Ramos (cell line): ENCODE measurements around the gene CPZ.
"Not testable (repeated sequence)": the region's sequence is repeated elsewhere in the genome, so short reads cannot be mapped to it uniquely, and the experiment has no call there.

Experiments
- in situ Hi-C: fragments of 300-500 bp; cut with MboI; formaldehyde crosslinking; loops from one replicate; pipeline ENCODE4 v1.14.3; 2022; ENCODE audit warnings: low sequenced_read_pairs; ENCODE audit not compliant: unreplicated experiment

CPZ gene

GRCh38 chr4:8647626-8648025 is 55.1 kb downstream of the CPZ start:
- in situ Hi-C loops, result no loop called here

- in situ Hi-C loops, result no loop called here
These were observed 55.7 kb downstream of the CPZ start for GRCh38 chr4:8648296-8648695.

GRCh38 chr4:8648816-8649630 is 56.5 kb downstream of the CPZ start:
- in situ Hi-C loops, result no loop called here

- in situ Hi-C loops, result no loop called here
These were observed 57.2 kb downstream of the CPZ start for GRCh38 chr4:8649631-8650361.

GRCh38 chr4:8651661-8652180 is 59.2 kb downstream of the CPZ start:
- in situ Hi-C loops, result no loop called here

GRCh38 chr4:8652181-8653078 is 59.9 kb downstream of the CPZ start:
- in situ Hi-C loops, result no loop called here

GRCh38 chr4:8653326-8654000 is 60.9 kb downstream of the CPZ start:
- in situ Hi-C loops, result no loop called here

GRCh38 chr4:8654139-8654538 is 61.6 kb downstream of the CPZ start:
- in situ Hi-C loops, result not testable (repeated sequence)

- in situ Hi-C loops, result no loop called here
These were observed 63.0 kb downstream of the CPZ start for GRCh38 chr4:8655411-8656184.

GRCh38 chr4:8656185-8656517 is 63.6 kb downstream of the CPZ start:
- in situ Hi-C loops, result no loop called here

GRCh38 chr4:8656711-8657380 is 64.3 kb downstream of the CPZ start:
- in situ Hi-C loops, result no loop called here

GRCh38 chr4:8657381-8658088 is 65.0 kb downstream of the CPZ start:
- in situ Hi-C loops, result no loop called here

- in situ Hi-C loops, result no loop called here
These were observed 70.2 kb downstream of the CPZ start for GRCh38 chr4:8662776-8663175.

- in situ Hi-C loops, result no loop called here
These were observed 71.7 kb downstream of the CPZ start for GRCh38 chr4:8664031-8664805.

- in situ Hi-C loops, result no loop called here
These were observed 72.4 kb downstream of the CPZ start for GRCh38 chr4:8664976-8665375.

GRCh38 chr4:8665406-8666360 is 73.1 kb downstream of the CPZ start:
- in situ Hi-C loops, result no loop called here
